WTC11 (cell line): ENCODE data around the gene AUP1. TPM values are rescaled to one million over a fixed set of nuclear protein-coding genes. Genes with fewer than 3 reads are reported as not detected.

ENCODE experiments used
- ATAC-seq: fragments of 200-7000 bp; cut with Tn5 transposase; 2 replicates; pipeline ENCODE4 v1.10.0; 2021; ENCODE audit warnings: mild to moderate bottlenecking, moderate library complexity
- CTCF ChIA-PET: fragments of 300-600 bp; sonication (Branson Sonifier 250); formaldehyde crosslinking; loops from one replicate; lab custom pipeline; 2021; ENCODE audit warnings: antibody characterized with exemption; lab: Charles Lee
- POLR2A ChIA-PET: fragments of 350-600 bp; sonication (Branson Sonifier 250); formaldehyde crosslinking; loops from one replicate; lab custom pipeline; 2021; ENCODE audit warnings: antibody characterized with exemption; lab: Charles Lee
- DNase-seq: peaks from one replicate; pipeline ENCODE4 v3.0.0; 2021; ENCODE audit warnings: low spot score
- H3K27ac Mint-ChIP-seq: 2 replicates; pipeline ENCODE4 v1.8.0; 2021; ENCODE audit warnings: mixed read lengths
- H3K27me3 Mint-ChIP-seq: 2 replicates; pipeline ENCODE4 v1.8.0; 2021; ENCODE audit warnings: low read depth, mild to moderate bottlenecking, moderate library complexity, mixed read lengths
- H3K36me3 Mint-ChIP-seq: 2 replicates; pipeline ENCODE4 v1.8.0; 2021; ENCODE audit warnings: mixed read lengths
- H3K4me1 Mint-ChIP-seq: 2 replicates; pipeline ENCODE4 v1.8.0; 2022; ENCODE audit warnings: mixed read lengths
- H3K4me3 Mint-ChIP-seq: 2 replicates; pipeline ENCODE4 v1.8.0; 2021; ENCODE audit warnings: mild to moderate bottlenecking, moderate library complexity, mixed read lengths
- H3K9me3 Mint-ChIP-seq: 2 replicates; pipeline ENCODE4 v1.8.0; 2021; ENCODE audit warnings: mixed read lengths
- AR ChIP-seq: fragments of 250-450 bp; sonication (Bioruptor Pico); IDR thresholded peaks from 2 replicates; pipeline ENCODE4 v1.9.0; 2021; ENCODE audit warnings: mild to moderate bottlenecking
- CREB1 ChIP-seq: sonication (generic); formaldehyde crosslinking; IDR thresholded peaks from 2 replicates; pipeline ENCODE4 v1.8.0; 2023; ENCODE audit warnings: mild to moderate bottlenecking, missing genetic modification reagents
- CREM ChIP-seq: sonication (generic); formaldehyde crosslinking; IDR thresholded peaks from 2 replicates; pipeline ENCODE4 v1.8.1; 2022; ENCODE audit warnings: mild to moderate bottlenecking, missing genetic modification reagents, moderate library complexity
- ELF4 ChIP-seq: sonication (generic); formaldehyde crosslinking; IDR thresholded peaks from 2 replicates; pipeline ENCODE4 v1.8.1; 2022; ENCODE audit warnings: low read depth, mild to moderate bottlenecking, moderate library complexity, missing genetic modification reagents
- ERG ChIP-seq: fragments of 250-450 bp; sonication (Bioruptor Pico); IDR thresholded peaks from 2 replicates; pipeline ENCODE4 v1.8.0; 2021; ENCODE audit warnings: mild to moderate bottlenecking
- FOXP1 ChIP-seq: sonication (generic); formaldehyde crosslinking; IDR thresholded peaks from 2 replicates; pipeline ENCODE4 v1.8.0; 2022; ENCODE audit warnings: missing genetic modification reagents, mild to moderate bottlenecking, moderate library complexity, borderline replicate concordance
- GABPB1 ChIP-seq: sonication (generic); formaldehyde crosslinking; IDR thresholded peaks from 2 replicates; pipeline ENCODE4 v1.8.1; 2023; ENCODE audit warnings: mild to moderate bottlenecking, missing genetic modification reagents
- HMGXB4 ChIP-seq: sonication (generic); formaldehyde crosslinking; IDR thresholded peaks from 2 replicates; pipeline ENCODE4 v1.8.1; 2023; ENCODE audit warnings: mild to moderate bottlenecking, moderate library complexity, missing genetic modification reagents
- NFATC4 ChIP-seq: fragments of 250-450 bp; sonication (Bioruptor Pico); IDR thresholded peaks from 2 replicates; pipeline ENCODE4 v1.9.0; 2021; ENCODE audit warnings: mild to moderate bottlenecking
- NR2C2 ChIP-seq: sonication (generic); formaldehyde crosslinking; IDR thresholded peaks from 2 replicates; pipeline ENCODE4 v1.8.0; 2022; ENCODE audit warnings: mild to moderate bottlenecking, missing genetic modification reagents
- PRDM15 ChIP-seq: sonication (generic); formaldehyde crosslinking; IDR thresholded peaks from 2 replicates; pipeline ENCODE4 v1.8.0; 2022; ENCODE audit warnings: missing genetic modification reagents
- SMAD3 ChIP-seq: sonication (generic); formaldehyde crosslinking; IDR thresholded peaks from 2 replicates; pipeline ENCODE4 v1.8.0; 2022; ENCODE audit warnings: missing genetic modification reagents, mild to moderate bottlenecking, borderline replicate concordance
- TP53 ChIP-seq: sonication (generic); formaldehyde crosslinking; IDR thresholded peaks from 2 replicates; pipeline ENCODE4 v1.8.1; 2023; ENCODE audit warnings: mild to moderate bottlenecking, missing genetic modification reagents
- ZBTB43 ChIP-seq: sonication (generic); formaldehyde crosslinking; IDR thresholded peaks from 2 replicates; pipeline ENCODE4 v1.8.1; 2023; ENCODE audit warnings: mild to moderate bottlenecking, missing genetic modification reagents
- ZNF219 ChIP-seq: sonication (generic); formaldehyde crosslinking; IDR thresholded peaks from 2 replicates; pipeline ENCODE4 v1.8.0; 2023; ENCODE audit warnings: missing genetic modification reagents, mild to moderate bottlenecking, borderline replicate concordance
- ZNF232 ChIP-seq: sonication (generic); formaldehyde crosslinking; IDR thresholded peaks from 2 replicates; pipeline ENCODE4 v1.8.0; 2022; ENCODE audit warnings: mild to moderate bottlenecking, missing genetic modification reagents
- ZNF416 ChIP-seq: fragments of 250-450 bp; sonication (Bioruptor Pico); IDR thresholded peaks from 2 replicates; pipeline ENCODE4 v1.9.0; 2021; ENCODE audit warnings: mild to moderate bottlenecking, inconsistent platforms
- total RNA-seq: library from RNA; stranded (reverse); gene quantifications from 3 replicates; pipeline ENCODE4 v1.2.3, GENCODE V29; 2021

Gene AUP1
- total RNA-seq, 1 experiment from 2014 or later, result 84.9 TPM

GRCh38 chr2:74556159-74556558 lies 26.7 kb upstream of the AUP1 start:
- Mint-ChIP-seq H3K36me3 (no peaks in the 10 kb centered on the region), H3K4me1 (peaks cover 27% of the 10 kb centered on the region)
- POLR2A ChIA-PET, result no interaction called here
- TF ChIP-seq CREM (CRISPR knock-in tag) (no peak), ZNF219 (CRISPR knock-in tag) (no peak), ZBTB43 (CRISPR knock-in tag) (no peak), NFATC4 (CRISPR knock-in tag) (no peak), GABPB1 (CRISPR knock-in tag) (no peak), ELF4 (CRISPR knock-in tag) (no peak), HMGXB4 (CRISPR knock-in tag) (no peak), CREB1 (CRISPR knock-in tag) (no peak), PRDM15 (no peak), NR2C2 (CRISPR knock-in tag) (no peak)
- TF ChIP-seq, all 79 proteins: peak for 0
- H3K27me3 Mint-ChIP-seq, result peaks cover 64% of the 10 kb centered on the region
- no peak for DNase-seq
- H3K4me3 Mint-ChIP-seq, result peak overlapping the region; percentile 84
- no peak overlapping the region for H3K27ac Mint-ChIP-seq
- CTCF ChIA-PET, result interaction anchor here (1.2 kb wide), 1 partner anchor 16 kb away, joined by 3 read pairs; no protein-coding TSS in a partner anchor
- H3K9me3 Mint-ChIP-seq, result no peaks in the 10 kb centered on the region
- no peak for ATAC-seq

- no peaks in the 10 kb centered on the region for H3K36me3 Mint-ChIP-seq
- no peak for ATAC-seq
- CTCF ChIA-PET, result interaction anchor here (1.2 kb wide), 1 partner anchor 17 kb away, joined by 3 read pairs; no protein-coding TSS in a partner anchor
- DNase-seq, result no peak
- peaks cover 67% of the 10 kb centered on the region for H3K27me3 Mint-ChIP-seq
- POLR2A ChIA-PET, result interaction anchor here (0.7 to 0.9 kb wide), 2 partner anchors 32 to 98 kb away, joined by 3 read pairs; no protein-coding TSS in a partner anchor
- TF ChIP-seq ERG (CRISPR knock-in tag) (no peak), ZNF416 (CRISPR knock-in tag) (no peak), SMAD3 (CRISPR knock-in tag) (no peak), ZNF232 (CRISPR knock-in tag) (no peak), FOXP1 (CRISPR knock-in tag) (no peak), TP53 (CRISPR knock-in tag) (no peak), AR (CRISPR knock-in tag) (no peak)
- H3K27ac Mint-ChIP-seq, result no peak overlapping the region
- peak overlapping the region; percentile 84 for H3K4me3 Mint-ChIP-seq
- H3K4me1 Mint-ChIP-seq, result peaks cover 25% of the 10 kb centered on the region
- H3K9me3 Mint-ChIP-seq, result no peaks in the 10 kb centered on the region
Measured at GRCh38 chr2:74555610-74556103, 26.2 kb upstream of the AUP1 start.
